ENCODE measurements around the gene SPCS1.

- TF ChIP-seq, protein P1, sequence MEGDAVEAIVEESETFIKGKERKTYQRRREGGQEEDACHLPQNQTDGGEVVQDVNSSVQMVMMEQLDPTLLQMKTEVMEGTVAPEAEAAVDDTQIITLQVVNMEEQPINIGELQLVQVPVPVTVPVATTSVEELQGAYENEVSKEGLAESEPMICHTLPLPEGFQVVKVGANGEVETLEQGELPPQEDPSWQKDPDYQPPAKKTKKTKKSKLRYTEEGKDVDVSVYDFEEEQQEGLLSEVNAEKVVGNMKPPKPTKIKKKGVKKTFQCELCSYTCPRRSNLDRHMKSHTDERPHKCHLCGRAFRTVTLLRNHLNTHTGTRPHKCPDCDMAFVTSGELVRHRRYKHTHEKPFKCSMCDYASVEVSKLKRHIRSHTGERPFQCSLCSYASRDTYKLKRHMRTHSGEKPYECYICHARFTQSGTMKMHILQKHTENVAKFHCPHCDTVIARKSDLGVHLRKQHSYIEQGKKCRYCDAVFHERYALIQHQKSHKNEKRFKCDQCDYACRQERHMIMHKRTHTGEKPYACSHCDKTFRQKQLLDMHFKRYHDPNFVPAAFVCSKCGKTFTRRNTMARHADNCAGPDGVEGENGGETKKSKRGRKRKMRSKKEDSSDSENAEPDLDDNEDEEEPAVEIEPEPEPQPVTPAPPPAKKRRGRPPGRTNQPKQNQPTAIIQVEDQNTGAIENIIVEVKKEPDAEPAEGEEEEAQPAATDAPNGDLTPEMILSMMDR (IDR thresholded peaks at IDR 0.05): no peak
- TF ChIP-seq USF2 (IDR thresholded peaks at IDR 0.05; ENCODE audit: borderline replicate concordance, low read depth, low read length): no peak
- peak; percentile 95 for TF ChIP-seq POLR2AphosphoS5 (IDR thresholded peaks at IDR 0.05; ENCODE audit: low read depth, low read length)
- TF ChIP-seq SMC3 (IDR thresholded peaks at IDR 0.05; ENCODE audit: low read depth, low read length): no peak
- TF ChIP-seq SIN3A (IDR thresholded peaks at IDR 0.05; ENCODE audit: borderline replicate concordance, low read depth, low read length): peak; percentile 99
- no peak for TF ChIP-seq FOXM1 (IDR thresholded peaks at IDR 0.05; ENCODE audit: low read depth)
- peak; percentile 58 for TF ChIP-seq CHD2 (IDR thresholded peaks at IDR 0.05; ENCODE audit: low read length, partially characterized antibody)
- TF ChIP-seq, protein P2, sequence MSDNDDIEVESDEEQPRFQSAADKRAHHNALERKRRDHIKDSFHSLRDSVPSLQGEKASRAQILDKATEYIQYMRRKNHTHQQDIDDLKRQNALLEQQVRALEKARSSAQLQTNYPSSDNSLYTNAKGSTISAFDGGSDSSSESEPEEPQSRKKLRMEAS (IDR thresholded peaks at IDR 0.05; ENCODE audit: low read depth): peak; percentile 100
- TF ChIP-seq JUND (IDR thresholded peaks at IDR 0.05): no peak
- TF ChIP-seq EP300 (IDR thresholded peaks at IDR 0.05; ENCODE audit: borderline replicate concordance in 1 of 2, low read depth in 1 of 2, low read length in 1 of 2): no peak
- peak; percentile 98 for TF ChIP-seq TAF1 (IDR thresholded peaks at IDR 0.05; ENCODE audit: borderline replicate concordance, low read depth, low read length)
Measured at GRCh38 chr3:52685709-52686691, 19.9 kb upstream of the SPCS1 start, which contains the start of the genes GNL3 and PBRM1.
